ENCODE data around the gene ADGRA3. TPM values are rescaled to one million over a fixed set of nuclear protein-coding genes. Genes with fewer than 3 reads are reported as not detected.
"Not testable (repeated sequence)": the region's sequence is repeated elsewhere in the genome, so short reads cannot be mapped to it uniquely, and the experiment has no call there.

The ADGRA3 gene
- polyA plus RNA-seq, 1 donor: 51.5 TPM

GRCh38 chr4:22483551-22483981 is 32.3 kb downstream of the ADGRA3 start:
- Histone ChIP-seq H3K9me3 (ENCODE audit: control insufficient read depth, low read depth, low read length) (no peaks in the 10 kb centered on the region), H3K36me3 (ENCODE audit: control insufficient read depth, insufficient read depth, low read length) (no peaks in the 10 kb centered on the region), H3K4me3 (ENCODE audit: low read length) (no peak overlapping the region), H3K4me1 (ENCODE audit: control insufficient read depth, insufficient read depth, low read length) (peaks cover 13% of the 10 kb centered on the region), H3K27ac (ENCODE audit: low read length) (peak overlapping the region; percentile 10), H3K27me3 (ENCODE audit: control insufficient read depth, insufficient read depth, low read length) (no peaks in the 10 kb centered on the region)
- DNase-seq: peak in 1 of 2 donors; percentile 26
- 29% methylated on average over 1 of the region's 1 CpG for WGBS (ENCODE audit: insufficient coverage, low lambda C conversion rate)

GRCh38 chr4:22482250-22483127 is 33.4 kb downstream of the ADGRA3 start:
- Histone ChIP-seq H3K4me3 (ENCODE audit: low read length) (no peak overlapping the region), H3K9me3 (ENCODE audit: control insufficient read depth, low read depth, low read length) (no peaks in the 10 kb centered on the region), H3K4me1 (ENCODE audit: control insufficient read depth, insufficient read depth, low read length) (peaks cover 13% of the 10 kb centered on the region), H3K27me3 (ENCODE audit: control insufficient read depth, insufficient read depth, low read length) (no peaks in the 10 kb centered on the region), H3K27ac (ENCODE audit: low read length) (no peak overlapping the region), H3K36me3 (ENCODE audit: control insufficient read depth, insufficient read depth, low read length) (no peaks in the 10 kb centered on the region)
- DNase-seq: no peak
- no CpG with 5 or more reads among the region's 3 CpGs for WGBS (ENCODE audit: insufficient coverage, low lambda C conversion rate)

GRCh38 chr4:22480675-22481327 is 35.1 kb downstream of the ADGRA3 start:
- no peaks in the 10 kb centered on the region for H3K36me3 ChIP-seq (ENCODE audit: control insufficient read depth, insufficient read depth, low read length)
- DNase-seq: no peak
- H3K9me3 ChIP-seq (ENCODE audit: control insufficient read depth, low read depth, low read length): no peaks in the 10 kb centered on the region
- no peaks in the 10 kb centered on the region for H3K27me3 ChIP-seq (ENCODE audit: control insufficient read depth, insufficient read depth, low read length)
- WGBS (ENCODE audit: insufficient coverage, low lambda C conversion rate): no CpG with 5 or more reads among the region's 2 CpGs
- no peak overlapping the region for H3K4me3 ChIP-seq (ENCODE audit: low read length)
- H3K27ac ChIP-seq (ENCODE audit: low read length): no peak overlapping the region
- peaks cover 6% of the 10 kb centered on the region for H3K4me1 ChIP-seq (ENCODE audit: control insufficient read depth, insufficient read depth, low read length)

GRCh38 chr4:22478426-22478825 is 37.4 kb downstream of the ADGRA3 start:
- Histone ChIP-seq H3K4me1 (ENCODE audit: control insufficient read depth, insufficient read depth, low read length) (peaks cover under 1% of the 10 kb centered on the region), H3K27me3 (ENCODE audit: control insufficient read depth, insufficient read depth, low read length) (no peaks in the 10 kb centered on the region), H3K27ac (ENCODE audit: low read length) (no peak overlapping the region), H3K36me3 (ENCODE audit: control insufficient read depth, insufficient read depth, low read length) (no peaks in the 10 kb centered on the region), H3K9me3 (ENCODE audit: control insufficient read depth, low read depth, low read length) (no peaks in the 10 kb centered on the region), H3K4me3 (ENCODE audit: low read length) (no peak overlapping the region)
- DNase-seq: no peak
- 57% methylated on average over 2 of the region's 2 CpGs for WGBS (ENCODE audit: insufficient coverage, low lambda C conversion rate)

- Histone ChIP-seq H3K36me3 (ENCODE audit: control insufficient read depth, insufficient read depth, low read length) (no peaks in the 10 kb centered on the region), H3K27ac (ENCODE audit: low read length) (peak overlapping the region; percentile 22), H3K27me3 (ENCODE audit: control insufficient read depth, insufficient read depth, low read length) (no peaks in the 10 kb centered on the region), H3K4me3 (ENCODE audit: low read length) (no peak overlapping the region), H3K9me3 (ENCODE audit: control insufficient read depth, low read depth, low read length) (no peaks in the 10 kb centered on the region), H3K4me1 (ENCODE audit: control insufficient read depth, insufficient read depth, low read length) (no peaks in the 10 kb centered on the region)
- 85% methylated on average over 6 of the region's 6 CpGs for WGBS (ENCODE audit: insufficient coverage, low lambda C conversion rate)
- no peak for DNase-seq
Observed at GRCh38 chr4:22477813-22478182, 38.1 kb downstream of the ADGRA3 start.

GRCh38 chr4:22477136-22477812 is 38.6 kb downstream of the ADGRA3 start:
- H3K36me3 ChIP-seq (ENCODE audit: control insufficient read depth, insufficient read depth, low read length): no peaks in the 10 kb centered on the region
- peak overlapping the region; percentile 22 for H3K27ac ChIP-seq (ENCODE audit: low read length)
- H3K9me3 ChIP-seq (ENCODE audit: control insufficient read depth, low read depth, low read length): no peaks in the 10 kb centered on the region
- peak in 1 of 2 donors; percentile 64 for DNase-seq
- WGBS (ENCODE audit: insufficient coverage, low lambda C conversion rate): 24% methylated on average over 3 of the region's 8 CpGs
- H3K4me1 ChIP-seq (ENCODE audit: control insufficient read depth, insufficient read depth, low read length): no peaks in the 10 kb centered on the region
- no peak overlapping the region for H3K4me3 ChIP-seq (ENCODE audit: low read length)
- no peaks in the 10 kb centered on the region for H3K27me3 ChIP-seq (ENCODE audit: control insufficient read depth, insufficient read depth, low read length)

GRCh38 chr4:22476011-22476410 is 39.9 kb downstream of the ADGRA3 start:
- H3K4me1 ChIP-seq (ENCODE audit: control insufficient read depth, insufficient read depth, low read length): peaks cover 10% of the 10 kb centered on the region
- DNase-seq: no peak
- WGBS (ENCODE audit: insufficient coverage, low lambda C conversion rate): 93% methylated on average over 3 of the region's 7 CpGs
- H3K9me3 ChIP-seq (ENCODE audit: control insufficient read depth, low read depth, low read length): no peaks in the 10 kb centered on the region
- no peak overlapping the region for H3K4me3 ChIP-seq (ENCODE audit: low read length)
- peaks cover 4% of the 10 kb centered on the region for H3K36me3 ChIP-seq (ENCODE audit: control insufficient read depth, insufficient read depth, low read length)
- no peak overlapping the region for H3K27ac ChIP-seq (ENCODE audit: low read length)
- no peaks in the 10 kb centered on the region for H3K27me3 ChIP-seq (ENCODE audit: control insufficient read depth, insufficient read depth, low read length)

GRCh38 chr4:22475311-22475646 is 40.6 kb downstream of the ADGRA3 start:
- not testable (repeated sequence) for H3K9me3 ChIP-seq (ENCODE audit: control insufficient read depth, low read depth, low read length); H3K27ac ChIP-seq (ENCODE audit: low read length); H3K27me3 ChIP-seq (ENCODE audit: control insufficient read depth, insufficient read depth, low read length); DNase-seq; H3K4me3 ChIP-seq (ENCODE audit: low read length); H3K36me3 ChIP-seq (ENCODE audit: control insufficient read depth, insufficient read depth, low read length)
- WGBS (ENCODE audit: insufficient coverage, low lambda C conversion rate): no CpG with 5 or more reads among the region's 16 CpGs
- H3K4me1 ChIP-seq (ENCODE audit: control insufficient read depth, insufficient read depth, low read length): peaks cover 13% of the 10 kb centered on the region

- peaks cover 7% of the 10 kb centered on the region for H3K36me3 ChIP-seq (ENCODE audit: control insufficient read depth, insufficient read depth, low read length)
- peaks cover 13% of the 10 kb centered on the region for H3K4me1 ChIP-seq (ENCODE audit: control insufficient read depth, insufficient read depth, low read length)
- no peak overlapping the region for H3K27ac ChIP-seq (ENCODE audit: low read length)
- H3K27me3 ChIP-seq (ENCODE audit: control insufficient read depth, insufficient read depth, low read length): no peaks in the 10 kb centered on the region
- 20% methylated on average over 1 of the region's 5 CpGs for WGBS (ENCODE audit: insufficient coverage, low lambda C conversion rate)
- DNase-seq: no peak
- no peak overlapping the region for H3K4me3 ChIP-seq (ENCODE audit: low read length)
- no peaks in the 10 kb centered on the region for H3K9me3 ChIP-seq (ENCODE audit: control insufficient read depth, low read depth, low read length)
Observed at GRCh38 chr4:22474636-22475310, 41.1 kb downstream of the ADGRA3 start.

- 19% methylated on average over 2 of the region's 4 CpGs for whole genome bisulfite sequencing (ENCODE audit: insufficient coverage, low lambda C conversion rate)
- peak overlapping the region; percentile 32 for H3K27ac ChIP-seq (ENCODE audit: low read length)
- DNase-seq: peak; percentile 48 to 72
- H3K4me1 ChIP-seq (ENCODE audit: control insufficient read depth, insufficient read depth, low read length): peaks cover 13% of the 10 kb centered on the region
- H3K27me3 ChIP-seq (ENCODE audit: control insufficient read depth, insufficient read depth, low read length): no peaks in the 10 kb centered on the region
- peaks cover 9% of the 10 kb centered on the region for H3K36me3 ChIP-seq (ENCODE audit: control insufficient read depth, insufficient read depth, low read length)
- no peaks in the 10 kb centered on the region for H3K9me3 ChIP-seq (ENCODE audit: control insufficient read depth, low read depth, low read length)
- H3K4me3 ChIP-seq (ENCODE audit: low read length): no peak overlapping the region
Observed at GRCh38 chr4:22473268-22473667, 42.6 kb downstream of the ADGRA3 start.
